HG03439 (cell line): ENCODE measurements around the gene PHAX.
"Not testable (repeated sequence)": the region's sequence is repeated elsewhere in the genome, so short reads cannot be mapped to it uniquely, and the experiment has no call there.

ENCODE experiments used
- ATAC-seq: cut with Tn5 transposase; IDR thresholded peaks from one replicate; pipeline ENCODE4 v1.9.1; 2021; ENCODE audit warnings: mild to moderate bottlenecking, moderate library complexity; ENCODE audit not compliant: unreplicated experiment

The PHAX gene

GRCh38 chr5:126600631-126601511 is at the start of gene PHAX:
Gene PHAX, plus strand, starts transcription at chr5:126600947. Its CDS starts 16 bp downstream, at chr5:126600963.
- peak; percentile 95 for ATAC-seq

GRCh38 chr5:126552614-126553013 is 48.1 kb upstream of the PHAX start:
- ATAC-seq = no peak

DNA sequence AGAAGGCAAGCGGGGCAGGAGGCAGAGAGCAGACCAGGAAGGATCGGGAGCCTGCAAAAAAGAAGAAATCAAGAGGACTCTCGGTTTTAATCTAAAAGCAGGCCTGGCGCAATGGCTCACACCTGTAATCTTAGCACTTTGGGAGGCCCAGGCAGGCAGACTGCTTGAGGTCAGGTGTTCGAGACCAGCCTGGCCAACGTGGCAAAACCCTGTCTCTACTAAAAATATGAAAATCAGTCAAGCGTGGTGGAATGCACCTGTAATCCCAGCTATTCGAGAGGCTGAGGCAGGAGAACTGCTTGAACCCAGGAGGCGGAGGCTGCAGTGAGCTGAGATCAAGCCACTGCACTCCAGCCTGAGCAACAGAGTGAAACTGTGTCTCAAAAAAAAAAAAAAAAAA is 45.6 kb upstream of the PHAX start:
- not testable (repeated sequence) for ATAC-seq

DNA sequence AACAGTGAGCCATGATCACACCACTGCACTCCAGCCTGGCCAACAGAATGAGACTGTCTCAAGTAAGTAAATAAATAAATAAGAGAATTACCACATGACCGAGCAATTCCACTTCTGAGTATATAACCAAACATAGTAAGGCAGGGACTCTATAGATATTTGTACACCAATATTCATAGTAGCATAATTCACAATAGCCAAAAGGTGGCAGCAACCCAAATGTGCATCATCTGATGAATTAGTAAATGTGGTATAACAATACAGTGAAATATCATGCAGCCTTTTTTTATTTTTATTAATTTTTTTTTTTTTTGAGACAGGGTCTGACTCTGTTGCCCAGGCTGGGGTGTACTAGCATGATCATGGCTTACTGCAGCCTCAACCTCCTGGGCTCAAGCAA is 38.8 kb upstream of the PHAX start:
- ATAC-seq = no peak

DNA sequence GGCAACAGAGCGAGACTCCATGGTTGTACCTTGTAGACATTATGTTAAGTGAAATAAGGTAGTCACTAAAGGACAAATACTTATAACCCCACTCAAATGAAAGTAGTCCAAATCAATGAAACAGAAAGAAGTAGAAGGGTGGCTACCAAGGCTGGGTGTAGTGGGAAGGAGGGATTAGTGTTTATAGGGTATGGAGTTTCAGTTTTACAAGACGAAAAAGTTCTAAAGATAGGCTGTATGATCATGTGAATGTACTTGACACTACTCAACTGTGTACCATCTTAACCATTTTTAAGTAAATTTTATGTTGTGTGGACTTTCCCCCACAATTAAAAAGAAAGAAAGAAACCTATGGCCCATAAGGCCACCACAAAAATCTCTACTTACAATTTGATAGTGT is 37.9 kb upstream of the PHAX start:
- peak; percentile 85 for ATAC-seq

DNA sequence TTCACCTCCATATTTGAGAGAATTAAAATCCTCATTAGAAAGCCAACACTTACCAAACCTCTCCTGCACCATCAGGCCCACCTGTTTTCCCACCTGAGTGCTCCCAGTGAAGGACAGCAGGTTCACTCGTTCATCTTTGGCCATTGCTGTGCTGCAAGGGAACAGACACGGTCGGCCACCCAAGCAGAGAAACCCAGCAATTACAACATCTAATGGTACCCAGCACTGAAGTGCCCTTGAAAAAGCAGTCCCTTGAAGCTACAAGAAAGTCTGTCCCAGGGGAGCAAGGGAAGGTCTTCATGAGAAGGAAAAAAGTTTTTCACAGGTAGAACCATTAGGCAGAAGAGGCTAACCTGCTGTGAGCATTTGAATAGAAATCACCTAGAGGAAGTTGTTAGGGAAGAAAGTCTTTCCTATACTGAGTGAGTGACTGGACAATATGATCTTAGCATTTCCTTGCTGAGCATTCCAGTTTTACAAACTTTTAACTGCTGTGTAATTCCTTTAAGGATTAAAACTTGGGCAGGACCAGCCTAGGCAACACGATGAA is 32.5 kb upstream of the PHAX start:
- ATAC-seq = no peak

DNA sequence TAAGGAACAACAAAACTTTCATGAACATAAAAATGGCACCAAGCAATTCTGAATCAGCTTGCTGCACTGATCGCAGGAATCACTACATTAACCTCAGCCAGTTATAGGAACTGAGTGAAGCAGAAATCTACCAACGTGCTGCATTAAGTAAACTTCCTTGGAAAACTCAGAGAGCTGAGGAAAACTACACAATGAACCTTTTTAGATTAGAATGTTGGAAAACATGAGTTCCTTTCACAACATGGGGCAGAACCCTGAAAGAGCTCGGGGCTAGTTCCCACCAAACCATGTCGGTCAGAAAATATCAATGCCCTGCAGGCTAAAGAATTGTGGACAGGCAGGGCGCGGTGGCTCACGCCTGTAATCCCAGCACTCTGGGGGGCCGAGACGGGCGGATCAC is 25.1 kb upstream of the PHAX start:
- ATAC-seq = no peak

GRCh38 chr5:126576974-126577373 is 23.8 kb upstream of the PHAX start:
- no peak for ATAC-seq

GRCh38 chr5:126577415-126577814 is 23.3 kb upstream of the PHAX start:
- ATAC-seq = no peak

DNA sequence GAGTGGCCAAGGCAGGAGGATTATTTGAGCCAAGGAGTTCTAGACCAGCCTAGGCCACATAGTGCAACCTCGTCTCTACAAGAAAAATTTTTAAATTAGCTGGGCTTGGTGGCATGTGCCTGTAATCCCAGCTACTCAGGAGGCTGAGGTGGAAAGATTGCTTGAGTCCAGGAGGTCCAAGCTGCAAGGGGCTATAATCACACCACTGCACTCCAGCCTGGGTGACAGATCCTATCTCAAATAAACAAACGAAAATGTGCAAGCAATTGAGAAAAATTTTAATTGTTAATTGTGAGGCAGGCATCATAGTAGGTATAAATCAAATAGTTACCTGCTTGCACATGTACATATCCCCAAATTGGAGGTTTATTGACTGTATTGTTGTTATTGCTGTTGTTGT is 21.0 kb upstream of the PHAX start:
- ATAC-seq = no peak

- ATAC-seq = no peak
Observed at GRCh38 chr5:126583761-126584160, 17.0 kb upstream of the PHAX start.

- no peak for ATAC-seq
Observed at GRCh38 chr5:126587551-126588390, 13.0 kb upstream of the PHAX start.

GRCh38 chr5:126589536-126590297 is 11.0 kb upstream of the PHAX start:
- no peak for ATAC-seq

DNA sequence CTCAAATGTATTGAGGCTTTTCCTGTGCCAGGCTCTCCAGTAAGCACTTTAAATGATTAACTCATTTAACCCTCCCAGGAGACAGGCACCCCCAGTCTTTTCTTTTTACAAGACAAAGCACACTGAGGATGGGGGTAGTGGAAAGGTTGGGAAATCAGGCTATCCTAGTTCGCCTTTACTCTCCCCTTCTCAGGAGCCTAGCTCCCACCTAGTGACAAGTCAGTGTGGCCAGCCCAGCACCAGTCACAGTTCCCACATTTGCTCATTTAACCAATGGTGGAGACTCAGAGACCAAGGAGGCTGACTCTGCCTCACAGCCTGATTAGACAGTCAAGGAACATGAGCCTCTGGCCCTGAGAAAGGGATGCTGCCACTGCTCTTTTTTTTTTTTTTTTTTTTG is 9.2 kb upstream of the PHAX start:
- ATAC-seq = no peak

- ATAC-seq = peak; percentile 79
Observed at GRCh38 chr5:126594748-126595485, 5.8 kb upstream of the PHAX start, which contains the start of gene ALDH7A1. Gene ALDH7A1, minus strand, starts transcription at chr5:126595219. Its CDS starts 21 bp downstream, at chr5:126595198.

- ATAC-seq = no peak
Observed at GRCh38 chr5:126595486-126596083, 5.2 kb upstream of the PHAX start.

- no peak for ATAC-seq
Observed at GRCh38 chr5:126597156-126597555, 3.6 kb upstream of the PHAX start.

DNA sequence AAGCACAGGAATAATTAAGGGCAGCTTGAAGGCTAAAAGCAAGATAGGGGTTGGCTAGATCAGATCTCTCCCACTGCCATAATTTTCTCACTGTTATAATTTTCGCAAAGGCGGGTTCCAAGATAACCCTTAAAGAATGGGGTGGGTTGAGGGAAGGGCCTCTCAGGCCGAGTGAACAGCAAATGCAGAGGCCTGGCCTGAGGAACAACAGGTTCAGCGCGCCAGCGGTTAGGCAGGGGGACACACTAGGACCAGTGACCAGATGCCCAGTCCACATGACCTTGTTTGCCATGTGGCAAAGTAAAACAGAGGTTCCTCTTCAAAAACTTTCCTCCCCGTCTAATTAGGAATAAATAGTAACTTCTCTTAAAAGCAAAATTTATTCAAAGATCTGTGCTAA is 1.2 kb upstream of the PHAX start:
- ATAC-seq = no peak

GRCh38 chr5:126599971-126600630 is 646 bp upstream of the PHAX start:
- ATAC-seq = not testable (repeated sequence)
